ENCODE data around the gene OR2A1. TPM values are rescaled to one million over a fixed set of nuclear protein-coding genes. Genes with fewer than 3 reads are reported as not detected.
"Not testable (repeated sequence)": the region's sequence is repeated elsewhere in the genome, so short reads cannot be mapped to it uniquely, and the experiment has no call there.

OR2A1 gene
- total and polyA plus RNA-seq, 5 experiments from 2014 or later: 0.55 to 0.76 TPM; not detected in 3

- H3K4me3 Mint-ChIP-seq, DNase-seq, H3K9me3 Mint-ChIP-seq, H3K27me3 Mint-ChIP-seq, H3K27ac Mint-ChIP-seq, POLR2A ChIA-PET, H3K36me3 Mint-ChIP-seq: not testable (repeated sequence)
- peaks cover 4 to 13% (median 9%) of the 10 kb centered on the region in 4 donors for H3K4me1 Mint-ChIP-seq
- peak; percentile 83 to 95 for ATAC-seq
Measured at GRCh38 chr7:144348625-144349024, 36.4 kb downstream of the OR2A1 start.

GRCh38 chr7:144351667-144352066 is 39.4 kb downstream of the OR2A1 start:
- POLR2A ChIA-PET, ATAC-seq, H3K27me3 Mint-ChIP-seq, H3K36me3 Mint-ChIP-seq, H3K9me3 Mint-ChIP-seq, DNase-seq: not testable (repeated sequence)
- H3K27ac Mint-ChIP-seq: peak overlapping the region in 2 of 10 donors; percentile 47 to 85
- peaks cover 5 to 17% (median 12%) of the 10 kb centered on the region in 4 donors for H3K4me1 Mint-ChIP-seq
- peak overlapping the region in 1 of 10 donors; percentile 2 for H3K4me3 Mint-ChIP-seq

GRCh38 chr7:144355176-144355822 is 43.1 kb downstream of the OR2A1 start, which contains the start of gene ARHGEF5:
TSS of gene ARHGEF5 (plus strand) at chr7:144355402. CDS start at chr7:144362670, 7,268 bp downstream.
- DNase-seq, H3K9me3 Mint-ChIP-seq, H3K27me3 Mint-ChIP-seq, H3K36me3 Mint-ChIP-seq, POLR2A ChIA-PET: not testable (repeated sequence)
- H3K4me1 Mint-ChIP-seq: peaks cover 5 to 21% (median 14%) of the 10 kb centered on the region in 4 donors
- peak within 1 kb of the TSS in 9 of 10 donors; percentile 73 to 92 (median 84) for H3K27ac Mint-ChIP-seq
- peak; percentile 77 to 81 for ATAC-seq
- peak within 1 kb of the TSS; percentile 69 to 93 (median 82) for H3K4me3 Mint-ChIP-seq

GRCh38 chr7:144356185-144356584 is 44.0 kb downstream of the OR2A1 start:
- DNase-seq, H3K36me3 Mint-ChIP-seq, POLR2A ChIA-PET, H3K9me3 Mint-ChIP-seq, H3K27ac Mint-ChIP-seq, H3K4me3 Mint-ChIP-seq, H3K27me3 Mint-ChIP-seq, ATAC-seq: not testable (repeated sequence)
- peaks cover 5 to 19% (median 12%) of the 10 kb centered on the region in 4 donors for H3K4me1 Mint-ChIP-seq

GRCh38 chr7:144356860-144357259 is 44.6 kb downstream of the OR2A1 start:
- H3K4me1 Mint-ChIP-seq: peaks cover 5 to 16% (median 11%) of the 10 kb centered on the region in 4 donors
- H3K27me3 Mint-ChIP-seq, H3K9me3 Mint-ChIP-seq, ATAC-seq, H3K4me3 Mint-ChIP-seq, H3K27ac Mint-ChIP-seq, POLR2A ChIA-PET, H3K36me3 Mint-ChIP-seq, DNase-seq: not testable (repeated sequence)

- H3K9me3 Mint-ChIP-seq, POLR2A ChIA-PET, H3K27ac Mint-ChIP-seq, H3K4me1 Mint-ChIP-seq, H3K36me3 Mint-ChIP-seq, DNase-seq, H3K4me3 Mint-ChIP-seq, H3K27me3 Mint-ChIP-seq: not testable (repeated sequence)
- ATAC-seq: peak; percentile 18 to 39
Measured at GRCh38 chr7:144362061-144362460, 49.8 kb downstream of the OR2A1 start.

- ATAC-seq, H3K27ac Mint-ChIP-seq, H3K27me3 Mint-ChIP-seq, H3K4me3 Mint-ChIP-seq, H3K4me1 Mint-ChIP-seq, H3K36me3 Mint-ChIP-seq, POLR2A ChIA-PET, DNase-seq, H3K9me3 Mint-ChIP-seq: not testable (repeated sequence)
Measured at GRCh38 chr7:144365523-144365922, 53.3 kb downstream of the OR2A1 start.

- H3K36me3 Mint-ChIP-seq, H3K4me3 Mint-ChIP-seq, H3K4me1 Mint-ChIP-seq, H3K27me3 Mint-ChIP-seq, H3K27ac Mint-ChIP-seq, H3K9me3 Mint-ChIP-seq, POLR2A ChIA-PET, ATAC-seq, DNase-seq: not testable (repeated sequence)
Measured at GRCh38 chr7:144367250-144367649, 55.0 kb downstream of the OR2A1 start.

GRCh38 chr7:144369221-144369620 is 57.0 kb downstream of the OR2A1 start:
- H3K9me3 Mint-ChIP-seq, DNase-seq, ATAC-seq, H3K4me1 Mint-ChIP-seq, POLR2A ChIA-PET, H3K36me3 Mint-ChIP-seq, H3K4me3 Mint-ChIP-seq, H3K27ac Mint-ChIP-seq, H3K27me3 Mint-ChIP-seq: not testable (repeated sequence)

Other genes with a start within 250 kb of the OR2A1 start
- not detected for gene OR2A25, start 242.6 kb upstream of the OR2A1 start, total RNA-seq
- gene OR2A25, start 242.6 kb upstream of the OR2A1 start, polyA plus RNA-seq: not detected
- not detected for gene OR2A12, start 226.1 kb upstream of the OR2A1 start, total RNA-seq
- not detected for gene OR2A12, start 226.1 kb upstream of the OR2A1 start, polyA plus RNA-seq
- gene OR2A2, start 202.8 kb upstream of the OR2A1 start, total RNA-seq: not detected
- not detected for gene OR2A2, start 202.8 kb upstream of the OR2A1 start, polyA plus RNA-seq
- gene OR2A14, start 189.2 kb upstream of the OR2A1 start, total RNA-seq: not detected
- gene OR2A14, start 189.2 kb upstream of the OR2A1 start, polyA plus RNA-seq: not detected
- 1 to 10 TPM; 1.8 to 1.9 TPM for gene CTAGE4, start 129.0 kb upstream of the OR2A1 start, total RNA-seq
- under 1 TPM in 1 of 3 donors, not detected in 2; 0.44 TPM for gene CTAGE4, start 129.0 kb upstream of the OR2A1 start, polyA plus RNA-seq
- 1 to 10 TPM; 4.2 to 5.0 TPM for gene ARHGEF35, start 116.6 kb upstream of the OR2A1 start, total RNA-seq
- 1 to 10 TPM in 2 of 3 donors, under 1 TPM in 1; 0.87 to 2.4 (median 2.4) TPM for gene ARHGEF35, start 116.6 kb upstream of the OR2A1 start, polyA plus RNA-seq
- gene OR2A42, start 72.8 kb upstream of the OR2A1 start, total RNA-seq: under 1 TPM in 1 of 2 experiments, not detected in 1; 0.16 TPM
- gene OR2A42, start 72.8 kb upstream of the OR2A1 start, polyA plus RNA-seq: under 1 TPM in 1 of 3 donors, not detected in 2; 0.09 TPM
- gene OR2A7, start 47.6 kb upstream of the OR2A1 start, total RNA-seq: 1 to 10 TPM; 5.5 to 5.9 TPM
- gene OR2A7, start 47.6 kb upstream of the OR2A1 start, polyA plus RNA-seq: under 1 TPM; 0.23 to 0.74 (median 0.67) TPM
- 1 to 10 TPM; 1.2 to 1.3 TPM for gene CTAGE8, start 43.1 kb upstream of the OR2A1 start, total RNA-seq
- gene CTAGE8, start 43.1 kb upstream of the OR2A1 start, polyA plus RNA-seq: under 1 TPM in 1 of 3 donors, not detected in 2; 0.47 TPM
- gene ARHGEF5, start 43.0 kb downstream of the OR2A1 start, total RNA-seq: 10 to 100 TPM; 11.9 to 12.9 TPM
- gene ARHGEF5, start 43.0 kb downstream of the OR2A1 start, polyA plus RNA-seq: 1 to 10 TPM in 1 of 3 donors, under 1 TPM in 2; 0.45 to 3.0 (median 0.66) TPM
- gene NOBOX, start 91.3 kb downstream of the OR2A1 start, total RNA-seq: not detected
- gene NOBOX, start 91.3 kb downstream of the OR2A1 start, polyA plus RNA-seq: not detected